Mesenchymal stem cell (in vitro differentiated cells and primary cell): ENCODE measurements around the gene FETUB. TPM values are rescaled to one million over a fixed set of nuclear protein-coding genes. Genes with fewer than 3 reads are reported as not detected.

ENCODE experiments used
- DNase-seq: peaks from one replicate; pipeline ENCODE4 v3.0.0-alpha.2; 2013
- H2AFZ ChIP-seq: one replicate; pipeline ENCODE4 v1.6.1; 2013; ENCODE audit warnings: low read depth, mild to moderate bottlenecking, control low read depth, inconsistent platforms, low read length, moderate library complexity
- H2AK5ac ChIP-seq: 2 replicates; pipeline ENCODE4 v1.6.1; 2013; ENCODE audit warnings: low read length, moderate library complexity, mild to moderate bottlenecking, inconsistent platforms; ENCODE audit not compliant: severe bottlenecking
- H2BK120ac ChIP-seq: one replicate; pipeline ENCODE4 v1.6.1; 2013; ENCODE audit warnings: low read depth, mild to moderate bottlenecking, inconsistent platforms, low read length, moderate library complexity
- H2BK12ac ChIP-seq, 2 experiments: one replicate each; pipeline ENCODE4 v1.6.1; 2013; ENCODE audit warnings: inconsistent platforms in 2 of 2, low read length in 2 of 2, mild to moderate bottlenecking in 2 of 2, moderate library complexity in 2 of 2, control low read depth in 1 of 2
- H2BK15ac ChIP-seq: one replicate; pipeline ENCODE4 v1.6.1; 2013; ENCODE audit warnings: mild to moderate bottlenecking, low read depth, inconsistent platforms; ENCODE audit not compliant: poor library complexity, severe bottlenecking
- H2BK5ac ChIP-seq: 2 replicates; pipeline ENCODE4 v1.6.1; 2013; ENCODE audit warnings: low read depth, mild to moderate bottlenecking, low read length, control low read depth, inconsistent platforms; ENCODE audit not compliant: poor library complexity, severe bottlenecking
- H3K14ac ChIP-seq, 2 experiments: one replicate each; pipeline ENCODE4 v1.6.1; 2013; ENCODE audit warnings: inconsistent platforms in 2 of 2, low read length in 2 of 2, control low read depth in 1 of 2, mild to moderate bottlenecking in 1 of 2, moderate library complexity in 1 of 2
- H3K18ac ChIP-seq, 2 experiments: one replicate each; pipeline ENCODE4 v1.6.1; 2013; ENCODE audit warnings: inconsistent platforms in 2 of 2, low read length in 2 of 2, control low read depth in 1 of 2, low read depth in 1 of 2, mild to moderate bottlenecking in 1 of 2
- H3K23ac ChIP-seq, 2 experiments: one replicate each; pipeline ENCODE4 v1.6.1; 2013; ENCODE audit warnings: inconsistent platforms in 2 of 2, low read length in 2 of 2, mild to moderate bottlenecking in 2 of 2, moderate library complexity in 2 of 2, control low read depth in 1 of 2
- H3K27ac ChIP-seq: 2 replicates; pipeline ENCODE4 v1.5.1; 2013; ENCODE audit warnings: mild to moderate bottlenecking, moderate library complexity, low read length, control low read depth, inconsistent platforms; ENCODE audit not compliant: poor library complexity, severe bottlenecking
- H3K27me3 ChIP-seq, 2 experiments: 2 replicates each; pipeline versions ENCODE4 v1.6.1 to v1.7.0; 2013; ENCODE audit warnings: low read length in 2 of 2, mild to moderate bottlenecking in 2 of 2, moderate library complexity in 2 of 2, control low read depth in 1 of 2, inconsistent platforms in 1 of 2; ENCODE audit not compliant: control insufficient read depth in 1 of 2, insufficient read depth in 1 of 2
- H3K36me3 ChIP-seq, 2 experiments: 2 replicates each; pipeline versions ENCODE4 v1.6.1 to v1.7.0; 2013; ENCODE audit warnings: low read length in 2 of 2, control low read depth in 1 of 2, inconsistent platforms in 1 of 2, low read depth in 1 of 2, mild to moderate bottlenecking in 1 of 2; ENCODE audit not compliant: insufficient read depth in 2 of 2, control insufficient read depth in 1 of 2
- H3K4ac ChIP-seq, 2 experiments: one replicate each; pipeline ENCODE4 v1.6.1; 2013; ENCODE audit warnings: inconsistent platforms in 2 of 2, low read length in 2 of 2, mild to moderate bottlenecking in 2 of 2, moderate library complexity in 2 of 2, control low read depth in 1 of 2, low read depth in 1 of 2
- H3K4me1 ChIP-seq: 2 replicates; pipeline ENCODE4 v1.6.1; 2013; ENCODE audit warnings: low read depth, low read length, control low read depth; ENCODE audit not compliant: control insufficient read depth, insufficient read depth
- H3K4me2 ChIP-seq: 2 replicates; pipeline ENCODE4 v1.6.1; 2013; ENCODE audit warnings: low read length, mild to moderate bottlenecking, inconsistent platforms; ENCODE audit not compliant: poor library complexity, severe bottlenecking
- H3K4me3 ChIP-seq, 2 experiments: 2 replicates each; pipeline versions ENCODE4 v1.5.1 to v1.7.0; 2013; ENCODE audit warnings: low read length in 2 of 2, mild to moderate bottlenecking in 2 of 2, control low read depth in 1 of 2, low read depth in 1 of 2; ENCODE audit not compliant: insufficient read depth in 1 of 2
- H3K79me1 ChIP-seq: replicated peaks from 2 replicates; pipeline ENCODE4 v1.6.1; 2013; ENCODE audit warnings: mild to moderate bottlenecking, control low read depth, low read length, inconsistent platforms; ENCODE audit not compliant: poor library complexity, severe bottlenecking
- H3K9ac ChIP-seq: 2 replicates; pipeline ENCODE4 v1.7.0; 2013; ENCODE audit warnings: mild to moderate bottlenecking, low read length, moderate library complexity
- H3K9me3 ChIP-seq: 2 replicates; pipeline ENCODE4 v1.7.0; 2013; ENCODE audit warnings: mild to moderate bottlenecking, low read length; ENCODE audit not compliant: control insufficient read depth
- H4K8ac ChIP-seq: one replicate; pipeline ENCODE4 v1.6.1; 2013; ENCODE audit warnings: inconsistent platforms, mild to moderate bottlenecking, low read length, moderate library complexity
- H4K91ac ChIP-seq: one replicate; pipeline ENCODE4 v1.6.1; 2013; ENCODE audit warnings: mild to moderate bottlenecking, low read length, inconsistent platforms
- WGBS: methylation state at CpG from one replicate; pipeline ENCODE4 v1.1.7; 2013; ENCODE audit warnings: mixed read lengths; 5-methylcytosine and 5-hydroxymethylcytosine counted together
- polyA plus RNA-seq, 2 experiments: library from polyadenylated mRNA; stranded (reverse); fragments of 200-250 nt; gene quantifications; one replicate each; pipeline ENCODE4 v1.2.3, GENCODE V29; 2013

Gene FETUB, protein sequence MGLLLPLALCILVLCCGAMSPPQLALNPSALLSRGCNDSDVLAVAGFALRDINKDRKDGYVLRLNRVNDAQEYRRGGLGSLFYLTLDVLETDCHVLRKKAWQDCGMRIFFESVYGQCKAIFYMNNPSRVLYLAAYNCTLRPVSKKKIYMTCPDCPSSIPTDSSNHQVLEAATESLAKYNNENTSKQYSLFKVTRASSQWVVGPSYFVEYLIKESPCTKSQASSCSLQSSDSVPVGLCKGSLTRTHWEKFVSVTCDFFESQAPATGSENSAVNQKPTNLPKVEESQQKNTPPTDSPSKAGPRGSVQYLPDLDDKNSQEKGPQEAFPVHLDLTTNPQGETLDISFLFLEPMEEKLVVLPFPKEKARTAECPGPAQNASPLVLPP
- not detected for polyA plus RNA-seq (2013, experiment 1 of 2)
- polyA plus RNA-seq (2013, experiment 2 of 2), result not detected

DNA sequence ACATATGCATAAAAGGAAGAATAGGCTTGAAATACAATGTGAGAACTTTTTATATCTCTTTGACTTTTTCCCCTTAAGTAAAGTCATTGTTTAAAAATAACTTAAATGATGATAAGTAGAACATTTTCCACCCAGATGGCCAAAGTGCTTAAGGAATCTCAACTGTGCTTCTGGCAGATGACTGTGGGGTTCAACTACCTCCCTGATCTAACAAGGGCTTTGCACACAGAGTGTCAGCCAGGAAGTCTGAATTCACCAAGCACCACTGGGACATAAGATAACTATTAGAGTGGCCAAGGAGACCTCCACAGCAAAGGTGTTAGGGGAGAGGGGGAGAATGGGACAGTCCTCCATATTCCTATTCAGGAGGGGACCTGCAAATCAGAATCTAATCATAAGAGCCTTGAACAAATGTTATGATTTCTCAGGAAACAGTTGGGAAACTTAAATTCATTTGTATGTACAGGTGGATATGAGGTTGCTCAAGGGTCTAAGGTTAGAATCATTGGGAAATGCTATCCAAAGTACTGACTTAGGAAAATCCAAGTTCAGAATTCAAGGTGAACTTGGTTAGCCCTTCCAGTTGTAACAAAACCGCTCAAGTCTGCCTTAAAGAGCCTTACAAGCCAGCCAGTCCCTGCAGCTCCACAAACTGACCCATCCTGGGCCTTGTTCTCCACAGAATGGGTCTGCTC is at the start of gene FETUB:
FETUB (plus strand) TSS at position 622 of the 695 bp plus-strand sequence; CDS start at position 684, 62 bp downstream.
- H3K4me2 ChIP-seq, result no peak within 1 kb of the TSS
- no peak within 1 kb of the TSS for H2BK12ac ChIP-seq
- H4K91ac ChIP-seq, result no peak within 1 kb of the TSS
- H3K9me3 ChIP-seq, result no peaks in the 10 kb centered on the region
- no peaks in the 10 kb centered on the region for H3K36me3 ChIP-seq
- no peak within 1 kb of the TSS for H2BK15ac ChIP-seq
- no peak within 1 kb of the TSS for H3K9ac ChIP-seq
- H2AFZ ChIP-seq, result no peak within 1 kb of the TSS
- no peak for DNase-seq
- H3K14ac ChIP-seq, result no peak within 1 kb of the TSS
- H2BK120ac ChIP-seq, result no peak within 1 kb of the TSS
- no peak within 1 kb of the TSS for H3K4me3 ChIP-seq
- H3K23ac ChIP-seq, result no peak within 1 kb of the TSS
- H3K27me3 ChIP-seq, result peaks cover 36 to 54% of the 10 kb centered on the region in 2 experiments
- no peak within 1 kb of the TSS for H2BK5ac ChIP-seq
- WGBS, result 69% methylated on average over 1 of the region's 1 CpG
- H3K27ac ChIP-seq, result no peak within 1 kb of the TSS
- H4K8ac ChIP-seq, result no peak within 1 kb of the TSS
- peaks cover 4% of the 10 kb centered on the region for H3K4me1 ChIP-seq
- H3K18ac ChIP-seq, result no peak within 1 kb of the TSS
- no peaks in the 10 kb centered on the region for H3K79me1 ChIP-seq
- H2AK5ac ChIP-seq, result no peak within 1 kb of the TSS
- H3K4ac ChIP-seq, result no peak within 1 kb of the TSS

DNA sequence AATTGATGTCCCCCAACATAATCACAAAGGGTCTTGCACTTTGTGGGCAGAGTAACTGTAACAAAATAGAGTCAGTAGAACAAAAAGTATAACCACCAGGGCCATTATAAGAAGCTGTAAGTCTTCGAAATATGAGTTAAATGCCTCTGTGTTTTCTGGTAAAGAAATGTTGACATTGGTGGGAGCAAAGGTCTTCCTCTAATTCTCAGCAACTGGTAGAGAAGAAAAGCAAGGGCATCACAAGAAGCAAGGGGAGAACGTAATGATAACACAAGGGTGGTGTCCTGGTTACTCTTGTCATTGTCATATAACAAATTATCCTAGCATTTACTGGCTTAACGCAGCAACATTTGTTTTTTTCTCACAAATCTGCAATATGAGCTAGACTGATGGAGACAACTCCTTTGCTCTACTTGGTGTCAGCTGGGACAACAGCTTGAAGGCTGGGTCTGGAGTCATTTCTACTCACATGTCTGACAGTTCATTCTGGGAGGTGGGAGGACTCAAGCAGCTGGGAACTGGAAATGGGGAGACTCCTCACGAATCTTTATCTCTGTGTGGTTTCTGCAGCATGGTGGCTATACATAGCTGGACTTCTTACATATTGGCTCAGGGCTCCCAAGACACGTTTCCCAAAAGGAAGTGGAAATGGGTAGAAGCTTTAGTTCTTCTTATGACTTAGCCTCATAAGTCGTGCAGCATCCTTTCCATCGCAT is 49.5 kb upstream of the FETUB start:
- Histone ChIP-seq H3K4ac (no peak overlapping the region), H3K27ac (no peak overlapping the region), H2BK15ac (no peak overlapping the region), H3K4me2 (no peak overlapping the region), H2AFZ (no peak overlapping the region), H2BK5ac (no peak overlapping the region), H4K91ac (no peak overlapping the region), H3K4me1 (no peaks in the 10 kb centered on the region), H3K9me3 (no peaks in the 10 kb centered on the region), H3K18ac (no peak overlapping the region), H2BK12ac (no peak overlapping the region), H3K79me1 (no peaks in the 10 kb centered on the region), H4K8ac (no peak overlapping the region), H2BK120ac (no peak overlapping the region), H3K14ac (no peak overlapping the region), H3K9ac (no peak overlapping the region), H3K23ac (no peak overlapping the region), H3K4me3 (no peak overlapping the region), H3K27me3 (no peaks in the 10 kb centered on the region), H2AK5ac (no peak overlapping the region), H3K36me3 (peaks cover 0 to 6% of the 10 kb centered on the region in 2 experiments)
- DNase-seq, result no peak
- 90% methylated on average over 5 of the region's 7 CpGs for WGBS

DNA sequence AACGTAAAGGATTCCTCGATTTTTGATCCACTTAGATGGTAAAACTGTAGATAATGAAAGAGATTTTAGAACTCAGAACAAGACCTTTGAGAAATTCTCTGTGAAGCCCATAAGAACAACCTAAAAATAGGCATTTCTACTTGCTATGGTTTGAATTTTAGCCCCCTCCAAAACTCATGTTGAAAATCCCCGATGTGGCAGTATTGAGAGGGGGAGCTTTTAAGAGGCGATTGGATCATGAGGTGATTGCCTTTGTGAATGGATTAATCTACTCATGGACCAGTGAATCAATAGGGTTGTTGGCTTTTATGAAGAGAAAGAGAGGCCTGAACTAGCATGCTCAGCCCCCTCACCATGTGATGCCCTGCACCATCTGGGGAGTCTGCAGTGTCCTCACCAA is 47.5 kb upstream of the FETUB start:
- Histone ChIP-seq H3K36me3 (no peaks in the 10 kb centered on the region), H3K4me1 (peaks cover 2% of the 10 kb centered on the region), H2BK120ac (no peak overlapping the region), H3K4ac (no peak overlapping the region), H3K9me3 (no peaks in the 10 kb centered on the region), H3K23ac (no peak overlapping the region), H4K91ac (no peak overlapping the region), H3K14ac (no peak overlapping the region), H2AK5ac (no peak overlapping the region), H2BK5ac (no peak overlapping the region), H2BK15ac (no peak overlapping the region), H4K8ac (no peak overlapping the region), H2BK12ac (no peak overlapping the region), H3K4me2 (no peak overlapping the region), H3K27ac (no peak overlapping the region), H3K9ac (no peak overlapping the region), H3K4me3 (no peak overlapping the region), H2AFZ (no peak overlapping the region), H3K18ac (no peak overlapping the region), H3K79me1 (no peaks in the 10 kb centered on the region), H3K27me3 (no peaks in the 10 kb centered on the region)
- WGBS, result 85% methylated on average over 4 of the region's 4 CpGs
- DNase-seq, result no peak

DNA sequence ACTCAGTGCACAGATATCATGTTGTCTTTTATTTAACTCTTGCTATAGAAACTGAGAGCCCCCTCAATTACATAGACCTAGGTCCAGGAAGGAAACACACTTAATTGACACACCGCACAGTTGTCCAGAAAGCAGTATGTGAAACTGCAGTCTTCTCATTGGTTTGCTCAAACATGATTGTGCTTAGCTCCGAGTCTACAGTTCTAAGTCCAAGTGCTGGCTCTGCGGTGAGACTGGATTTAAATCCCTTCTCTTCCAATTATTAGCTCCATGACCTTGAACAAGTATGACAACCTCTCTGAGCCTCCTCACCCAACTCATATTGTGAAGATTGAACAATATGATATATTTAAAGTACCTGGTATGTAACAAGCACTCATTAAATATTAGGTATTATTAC is 46.3 kb upstream of the FETUB start:
- H3K9ac ChIP-seq, result no peak overlapping the region
- no peak for DNase-seq
- H2AFZ ChIP-seq, result no peak overlapping the region
- H3K79me1 ChIP-seq, result no peaks in the 10 kb centered on the region
- no peak overlapping the region for H3K14ac ChIP-seq
- no peak overlapping the region for H3K4ac ChIP-seq
- no peak overlapping the region for H4K8ac ChIP-seq
- H2BK5ac ChIP-seq, result no peak overlapping the region
- H3K18ac ChIP-seq, result no peak overlapping the region
- H3K23ac ChIP-seq, result no peak overlapping the region
- no peak overlapping the region for H3K27ac ChIP-seq
- no peak overlapping the region for H4K91ac ChIP-seq
- 92% methylated on average over 3 of the region's 3 CpGs for WGBS
- H3K4me1 ChIP-seq, result peaks cover 10% of the 10 kb centered on the region
- no peak overlapping the region for H3K4me3 ChIP-seq
- no peak overlapping the region for H2BK12ac ChIP-seq
- no peak overlapping the region for H3K4me2 ChIP-seq
- H3K9me3 ChIP-seq, result no peaks in the 10 kb centered on the region
- H2BK120ac ChIP-seq, result no peak overlapping the region
- H3K36me3 ChIP-seq, result no peaks in the 10 kb centered on the region
- H3K27me3 ChIP-seq, result no peaks in the 10 kb centered on the region
- H2BK15ac ChIP-seq, result no peak overlapping the region
- H2AK5ac ChIP-seq, result no peak overlapping the region
